T-cell (primary cell): ENCODE measurements around the gene NCKAP5L. TPM values are rescaled to one million over a fixed set of nuclear protein-coding genes. Genes with fewer than 3 reads are reported as not detected.

ENCODE experiments used
- ATAC-seq, 4 experiments: fragments of 200-7000 bp in 3 of 4; fragments of 150-1000 bp in 1 of 4; cut with Tn5 transposase; replicated peaks in 1 of 4; 1 replicate in 3 of 4; 2 replicates in 1 of 4; pipeline ENCODE4 v1.10.0; 2021; ENCODE audit warnings: moderate library complexity in 3 of 4, mild to moderate bottlenecking in 2 of 4, moderate number of reproducible peaks in 1 of 4
- CTCF ChIA-PET, 2 donors: fragments of 300-600 bp; sonication (Branson Sonifier 250); formaldehyde crosslinking; loops; one replicate each; lab custom pipeline; 2022; ENCODE audit warnings: antibody characterized with exemption in 2 of 2; lab: Charles Lee
- POLR2A ChIA-PET, 2 donors: fragments of 300-600 bp; sonication (Branson Sonifier 250); formaldehyde crosslinking; loops; one replicate each; lab custom pipeline; 2022; ENCODE audit warnings: antibody characterized with exemption in 2 of 2; lab: Charles Lee
- DNase-seq, 35 experiments: peaks; one replicate each; pipeline versions ENCODE4 v3.0.0 to v3.0.0-alpha.2; 2013 to 2023
- H3K27ac ChIP-seq: one replicate; pipeline ENCODE4 v1.5.1; 2013; ENCODE audit warnings: low read length
- H3K27me3 ChIP-seq, 2 experiments: replicated peaks in 1 of 2; 1 replicate in 1 of 2; 2 replicates in 1 of 2; pipeline versions ENCODE4 v1.6.1 to v1.7.0; 2013; ENCODE audit warnings: low read length in 1 of 2, mixed read lengths in 1 of 2; ENCODE audit not compliant: control insufficient read depth in 2 of 2, insufficient read depth in 2 of 2; ENCODE audit errors: extremely low read depth in 1 of 2
- H3K36me3 ChIP-seq, 2 donors: 1 replicate in 1 of 2; 2 replicates in 1 of 2; pipeline versions ENCODE4 v1.6.1 to v1.7.0; 2013; ENCODE audit warnings: low read length in 1 of 2; ENCODE audit not compliant: control insufficient read depth in 2 of 2, insufficient read depth in 1 of 2; ENCODE audit errors: extremely low read depth in 1 of 2
- H3K4me1 ChIP-seq, 2 experiments: 1 replicate in 1 of 2; 2 replicates in 1 of 2; pipeline versions ENCODE4 v1.6.1 to v1.7.0; 2013; ENCODE audit warnings: low read length in 2 of 2, mixed read lengths in 1 of 2; ENCODE audit not compliant: insufficient read depth in 2 of 2, control insufficient read depth in 1 of 2; ENCODE audit errors: extremely low read depth in 1 of 2
- H3K4me3 ChIP-seq, 2 donors: 1 replicate in 1 of 2; 2 replicates in 1 of 2; pipeline versions ENCODE4 v1.5.1 to v1.7.0; 2013; ENCODE audit warnings: mild to moderate bottlenecking in 2 of 2, low read length in 1 of 2, moderate library complexity in 1 of 2; ENCODE audit not compliant: control insufficient read depth in 1 of 2; ENCODE audit errors: extremely low read depth in 1 of 2
- H3K9me3 ChIP-seq: 2 replicates; pipeline ENCODE4 v1.7.0; 2013
- H3K27ac Mint-ChIP-seq, 2 donors: one replicate each; pipeline ENCODE4 v1.8.0; 2020 to 2021; ENCODE audit warnings: mild to moderate bottlenecking in 2 of 2, mixed read lengths in 2 of 2
- H3K27me3 Mint-ChIP-seq, 2 donors: one replicate each; pipeline ENCODE4 v1.8.0; 2021 to 2022; ENCODE audit warnings: mixed read lengths in 2 of 2
- H3K36me3 Mint-ChIP-seq: one replicate; pipeline ENCODE4 v1.8.0; 2021; ENCODE audit warnings: mixed read lengths
- H3K4me1 Mint-ChIP-seq, 3 donors: one replicate each; pipeline ENCODE4 v1.8.0; 2020 to 2022; ENCODE audit warnings: mixed read lengths in 3 of 3, mild to moderate bottlenecking in 1 of 3
- H3K4me3 Mint-ChIP-seq, 3 donors: one replicate each; pipeline ENCODE4 v1.8.0; 2020 to 2022; ENCODE audit warnings: mild to moderate bottlenecking in 3 of 3, mixed read lengths in 3 of 3, moderate library complexity in 3 of 3
- H3K9me3 Mint-ChIP-seq, 3 donors: one replicate each; pipeline ENCODE4 v1.8.0; 2020 to 2022; ENCODE audit warnings: mixed read lengths in 3 of 3
- WGBS: methylation state at CpG from one replicate; pipeline ENCODE4 v1.1.5; 2013; ENCODE audit warnings: missing lambda C conversion rate; ENCODE audit not compliant: insufficient coverage; 5-methylcytosine and 5-hydroxymethylcytosine counted together
- total RNA-seq, 35 experiments: library from RNA in 6 of 35; stranded (reverse) in 6 of 35; fragments of 120-200 nt in 1 of 35; gene quantifications; one replicate each; pipeline versions ENCODE4 v1.2.1 to v1.2.4 and lab custom pipeline; 2013 to 2026

NCKAP5L gene
- total RNA-seq, 5 donors from 2014 or later (not counting 1 experiment from before 2014, with no cell fraction given) = 11.1 to 12.9 (median 12.6) TPM

DNA sequence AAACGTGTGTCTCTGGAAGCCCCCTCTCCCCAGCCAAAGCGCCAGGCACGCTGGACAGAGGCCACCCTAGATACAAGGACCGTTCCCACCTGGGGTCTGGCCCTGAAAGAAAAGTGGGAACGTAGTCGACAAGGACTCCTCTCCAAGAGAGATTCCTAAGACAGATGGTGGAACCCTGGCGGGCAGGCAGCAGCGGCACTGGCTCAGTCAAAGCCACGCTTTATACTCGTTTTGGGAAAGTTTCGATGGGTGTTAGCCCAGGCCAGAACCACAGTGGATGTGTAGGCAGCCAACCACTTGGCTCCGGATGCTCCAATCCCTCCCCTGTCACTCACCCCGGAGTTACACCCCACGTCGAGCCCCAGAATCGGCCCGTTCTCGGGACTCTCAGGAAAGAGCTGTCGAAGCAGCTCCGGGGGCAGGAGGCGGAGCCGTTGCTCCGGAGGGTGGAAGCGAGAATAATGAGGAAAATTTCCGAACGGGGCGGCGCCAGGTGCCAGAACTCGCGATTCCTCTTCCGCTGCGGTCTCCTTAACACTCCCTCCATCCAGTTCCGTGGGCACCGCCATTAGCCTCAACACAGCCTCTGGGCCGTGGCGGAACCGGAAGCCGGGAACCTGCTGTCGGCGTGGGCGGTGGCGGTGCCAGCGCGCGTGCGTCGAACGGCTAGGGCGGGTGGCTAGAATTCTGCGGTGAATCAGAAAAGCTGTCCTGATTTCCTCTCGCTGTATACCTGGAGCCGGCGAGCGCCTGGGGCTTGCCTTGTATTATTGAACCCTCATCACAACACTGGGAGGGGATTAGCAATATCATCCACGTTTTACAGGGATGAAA is 14.5 kb upstream of the NCKAP5L start, which contains the start of gene BCDIN3D:
BCDIN3D (minus strand) TSS at position 588 of the 834 bp plus-strand sequence; CDS start at position 569, 19 bp downstream.
- no peaks in the 10 kb centered on the region for H3K9me3 Mint-ChIP-seq
- H3K36me3 ChIP-seq = no peaks in the 10 kb centered on the region
- H3K27me3 ChIP-seq = no peaks in the 10 kb centered on the region
- peak within 1 kb of the TSS; percentile 81 to 98 for H3K4me3 ChIP-seq
- peaks cover 6 to 30% of the 10 kb centered on the region in 2 experiments for H3K4me1 ChIP-seq
- H3K4me1 Mint-ChIP-seq = peaks cover 37 to 43% (median 40%) of the 10 kb centered on the region in 3 donors
- peaks cover 0 to 3% of the 10 kb centered on the region in 2 donors for H3K27me3 Mint-ChIP-seq
- POLR2A ChIA-PET = interaction anchor here (0.6 to 1.0 kb wide), 5 partner anchors 15 to 654 kb away, joined by 3 to 8 read pairs (median 3); partner anchors contain the start of genes NCKAP5L (in 1 of the 2) and TMBIM6 (in 1 of the 2)
- DNase-seq (peak; percentile 82 to 95 (median 89)), ATAC-seq (peak; percentile 94 to 97 (median 96))
- no peaks in the 10 kb centered on the region for H3K9me3 ChIP-seq
- peak within 1 kb of the TSS; percentile 87 to 94 (median 89) for H3K4me3 Mint-ChIP-seq
- WGBS = 0% methylated on average over 38 of the region's 55 CpGs
- peak within 1 kb of the TSS; percentile 90 for H3K27ac ChIP-seq
- CTCF ChIA-PET = interaction anchor here in 1 of 2 donors (0.6 to 2.6 kb wide), 5 partner anchors 11 to 218 kb away, joined by 3 to 10 read pairs (median 3); partner anchors contain the start of genes NCKAP5L and TMBIM6
- no peaks in the 10 kb centered on the region for H3K36me3 Mint-ChIP-seq
- H3K27ac Mint-ChIP-seq = peak within 1 kb of the TSS; percentile 92

GRCh38 chr12:49838973-49839633 is 10.9 kb upstream of the NCKAP5L start:
- WGBS = 55% methylated on average over 2 of the region's 3 CpGs
- ATAC-seq = no peak
- Histone ChIP-seq H3K4me3 (no peak overlapping the region), H3K9me3 (no peaks in the 10 kb centered on the region), H3K27ac (no peak overlapping the region), H3K27me3 (no peaks in the 10 kb centered on the region), H3K36me3 (no peaks in the 10 kb centered on the region), H3K4me1 (peaks cover 6 to 25% of the 10 kb centered on the region in 2 experiments)
- POLR2A ChIA-PET = interaction anchor here (0.6 to 0.7 kb wide), 2 partner anchors 128 to 152 kb away, joined by 3 to 5 read pairs; no protein-coding TSS in a partner anchor
- peak in 21 of 35 experiments; percentile 15 to 69 (median 31) for DNase-seq
- Mint-ChIP-seq H3K36me3 (peaks cover 3% of the 10 kb centered on the region), H3K4me1 (peaks cover 28 to 35% (median 32%) of the 10 kb centered on the region in 3 donors), H3K4me3 (no peak overlapping the region), H3K9me3 (no peaks in the 10 kb centered on the region), H3K27me3 (no peaks in the 10 kb centered on the region), H3K27ac (no peak overlapping the region)
- CTCF ChIA-PET = interaction anchor here (0.6 to 2.3 kb wide), 13 partner anchors 9 to 217 kb away, joined by 3 to 20 read pairs (median 3); partner anchors contain the start of genes NCKAP5L (in 1 of the 2) and TMBIM6 (in 1 of the 2)

DNA sequence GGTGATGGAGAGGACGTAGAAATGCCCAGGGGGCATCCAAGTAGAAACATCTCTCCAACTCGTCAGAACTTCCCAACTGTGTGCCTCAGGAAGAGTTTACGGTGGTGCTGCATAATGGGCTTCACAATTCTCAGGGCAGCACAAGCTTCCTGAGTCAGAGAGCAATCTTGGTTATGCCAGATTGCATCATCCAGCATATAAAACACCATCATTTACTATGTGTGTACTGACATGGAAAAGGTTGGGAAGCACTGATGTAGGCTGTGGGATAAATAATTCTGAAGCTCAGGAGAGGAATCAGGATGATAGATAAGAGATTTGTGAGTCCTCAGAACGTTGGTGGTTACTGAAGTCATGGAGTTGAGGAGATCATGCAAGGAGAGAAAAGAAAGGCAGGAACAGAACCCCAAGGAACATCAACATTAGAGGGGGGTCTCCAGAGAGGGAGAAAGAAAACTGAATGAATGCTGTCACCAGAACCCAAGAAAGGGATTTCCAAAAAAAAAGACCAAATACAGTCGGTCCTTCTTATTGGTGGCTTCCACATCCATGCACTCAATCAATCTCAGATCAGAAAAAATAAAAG is 4.7 kb upstream of the NCKAP5L start:
- Mint-ChIP-seq H3K27ac (no peak overlapping the region), H3K4me1 (peaks cover 12 to 14% (median 13%) of the 10 kb centered on the region in 3 donors), H3K36me3 (peaks cover 3% of the 10 kb centered on the region), H3K4me3 (no peak overlapping the region), H3K27me3 (peaks cover 0 to 3% of the 10 kb centered on the region in 2 donors), H3K9me3 (no peaks in the 10 kb centered on the region)
- H3K9me3 ChIP-seq = no peaks in the 10 kb centered on the region
- 80% methylated on average over 1 of the region's 5 CpGs for WGBS
- H3K27me3 ChIP-seq = peaks cover 0 to 3% of the 10 kb centered on the region in 2 experiments
- POLR2A ChIA-PET = no interaction called here
- DNase-seq = no peak
- H3K36me3 ChIP-seq = no peaks in the 10 kb centered on the region
- H3K4me1 ChIP-seq = peaks cover 7 to 10% of the 10 kb centered on the region in 2 experiments
- H3K4me3 ChIP-seq = no peak overlapping the region
- H3K27ac ChIP-seq = no peak overlapping the region
- no peak for ATAC-seq
- CTCF ChIA-PET = interaction anchor here in 1 of 2 donors (1.3 kb wide), 1 partner anchor 69 kb away, joined by 3 read pairs; no protein-coding TSS in a partner anchor

GRCh38 chr12:49831717-49832116 is 3.5 kb upstream of the NCKAP5L start:
- CTCF ChIA-PET = interaction anchor here in 1 of 2 donors (1.2 to 1.3 kb wide), 2 partner anchors 68 to 426 kb away, joined by 3 to 4 read pairs; no protein-coding TSS in a partner anchor
- Histone ChIP-seq H3K27me3 (peaks cover 0 to 3% of the 10 kb centered on the region in 2 experiments), H3K27ac (no peak overlapping the region), H3K9me3 (no peaks in the 10 kb centered on the region), H3K4me1 (peaks cover 7 to 20% of the 10 kb centered on the region in 2 experiments), H3K36me3 (no peaks in the 10 kb centered on the region), H3K4me3 (no peak overlapping the region)
- Mint-ChIP-seq H3K4me1 (peaks cover 17 to 23% (median 21%) of the 10 kb centered on the region in 3 donors), H3K27ac (no peak overlapping the region), H3K4me3 (no peak overlapping the region), H3K27me3 (peaks cover 0 to 3% of the 10 kb centered on the region in 2 donors), H3K36me3 (peaks cover under 1% of the 10 kb centered on the region), H3K9me3 (no peaks in the 10 kb centered on the region)
- 80% methylated on average over 1 of the region's 2 CpGs for WGBS
- ATAC-seq (no peak), DNase-seq (no peak)
- POLR2A ChIA-PET = interaction anchor here in 1 of 2 donors (0.7 kb wide), 1 partner anchor 51 kb away, joined by 6 read pairs; no protein-coding TSS in a partner anchor

DNA sequence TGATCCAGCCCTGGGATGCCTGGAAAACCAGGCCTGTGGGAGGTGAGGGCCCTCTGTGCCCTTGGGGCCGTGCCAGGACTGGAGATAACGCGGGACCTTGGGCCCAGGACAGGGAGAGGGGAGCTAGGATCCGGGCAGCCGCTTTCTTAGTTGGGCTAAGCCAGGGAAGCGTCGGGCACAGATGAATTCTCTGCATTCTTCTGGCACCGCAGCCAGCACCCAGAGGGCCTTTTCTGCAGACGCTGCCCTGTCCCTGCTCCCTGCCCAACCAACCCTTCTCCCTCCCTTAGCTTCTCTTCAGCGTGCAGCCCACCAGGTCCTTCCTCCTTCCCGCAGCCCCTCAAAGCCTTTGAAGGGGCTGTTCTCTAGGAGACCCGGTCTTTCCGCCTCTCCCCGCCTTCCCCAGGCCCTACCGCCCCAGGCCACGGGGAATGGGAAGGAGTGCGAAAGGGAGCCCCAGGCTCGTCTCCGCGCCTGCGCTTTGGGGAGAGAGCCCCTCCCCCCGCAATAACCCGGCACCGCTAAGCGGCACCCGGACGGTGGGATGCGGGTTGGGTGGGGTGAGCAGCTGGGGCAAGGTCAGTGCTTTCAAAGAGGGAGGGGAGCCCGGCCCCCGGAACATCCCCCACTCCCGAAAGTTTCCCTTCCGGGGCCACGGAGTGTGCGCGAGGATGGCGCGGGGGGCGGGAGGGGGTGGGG is 663 bp downstream of the NCKAP5L start:
- Histone ChIP-seq H3K4me3 (peak overlapping the region; percentile 58 to 72), H3K4me1 (peaks cover 7 to 28% of the 10 kb centered on the region in 2 experiments), H3K9me3 (no peaks in the 10 kb centered on the region), H3K27me3 (no peaks in the 10 kb centered on the region), H3K27ac (peak overlapping the region; percentile 45), H3K36me3 (no peaks in the 10 kb centered on the region)
- Mint-ChIP-seq H3K36me3 (peaks cover 4% of the 10 kb centered on the region), H3K9me3 (no peaks in the 10 kb centered on the region), H3K27ac (peak overlapping the region in 1 of 2 donors; percentile 80), H3K4me3 (peak overlapping the region; percentile 71 to 99 (median 88)), H3K27me3 (peaks cover 0 to 3% of the 10 kb centered on the region in 2 donors), H3K4me1 (peaks cover 23 to 37% (median 37%) of the 10 kb centered on the region in 3 donors)
- 65% methylated on average over 9 of the region's 38 CpGs for WGBS
- CTCF ChIA-PET = interaction anchor here (0.5 to 2.1 kb wide), 9 partner anchors 11 to 717 kb away, joined by 3 to 13 read pairs (median 5); partner anchors contain the start of genes TMBIM6 (in 2 of the 2), BCDIN3D (in 1 of the 2) and LMBR1L (in 1 of the 2)
- ATAC-seq = peak; percentile 2 to 18 (median 8)
- POLR2A ChIA-PET = interaction anchor here in 1 of 2 donors (0.6 kb wide), 2 partner anchors 15 to 81 kb away, joined by 3 to 8 read pairs; partner anchors contain the start of gene BCDIN3D
- DNase-seq = peak in 21 of 35 experiments; percentile 15 to 60 (median 25)
